K562 (cell line): ENCODE data around the gene TAF4. TPM values are rescaled to one million over a fixed set of nuclear protein-coding genes. Genes with fewer than 3 reads are reported as not detected.

Source experiments
- ATAC-seq: fragments of 200-7000 bp; cut with Tn5 transposase; 3 replicates; pipeline ENCODE4 v1.9.1; 2020; ENCODE audit warnings: moderate library complexity
- BruUV-seq: library from RNA; stranded (reverse); fragments of 400-500 nt; replicated peaks from 2 replicates; lab custom pipeline; 2021; lab: Mats Ljungman, UMichigan
- CTCF ChIA-PET: fragments of 300-600 bp; formaldehyde crosslinking; extraction: SDS; loops from one replicate; lab custom pipeline; 2021; ENCODE audit warnings: low intra/inter-chr PET ratio; lab: Yijun Ruan, JAX
- POLR2A ChIA-PET: fragments of 300-600, 350-650 bp; sonication (Branson Sonifier 250); formaldehyde crosslinking; extraction: SDS; loops from one replicate; lab custom pipeline; 2021; ENCODE audit warnings: antibody characterized with exemption, inconsistent platforms; lab: Yijun Ruan, JAX
- DNase-seq, 4 experiments: peaks; one replicate each; pipeline versions ENCODE4 v3.0.0 to v3.0.0-alpha.2; 2011 to 2018; ENCODE audit warnings: low spot score in 3 of 4, mixed read lengths in 3 of 4; ENCODE audit errors: extremely low read depth in 1 of 4
- FAIRE-seq: peaks from 2 replicates; lab custom pipeline; 2011; peaks lifted over from hg19 to GRCh38; lab: Jason Lieb, UNC
- H2AFZ ChIP-seq: 2 replicates; pipeline ENCODE4 v1.6.0; 2011; ENCODE audit warnings: low read depth, low read length, control low read depth, inconsistent platforms
- H3K27ac ChIP-seq: fragments of 200-600 bp; 3 replicates; pipeline ENCODE4 v1.8.0; 2011; ENCODE audit warnings: low read depth, mild to moderate bottlenecking, control low read depth, inconsistent platforms, low read length, moderate library complexity, mixed read lengths; ENCODE audit errors: extremely low read depth
- H3K27me3 ChIP-seq, 2 experiments: fragments of 300-600 bp in 1 of 2; 2 replicates in 1 of 2; 3 replicates in 1 of 2; pipeline versions ENCODE4 v1.6.0 to v1.8.0; 2011; ENCODE audit warnings: inconsistent platforms in 2 of 2, low read length in 2 of 2, mild to moderate bottlenecking in 1 of 2, mixed read lengths in 1 of 2, moderate library complexity in 1 of 2; ENCODE audit not compliant: control insufficient read depth in 2 of 2, insufficient read depth in 2 of 2
- H3K36me3 ChIP-seq: fragments of 300-600 bp; 3 replicates; pipeline ENCODE4 v1.8.0; 2011; ENCODE audit warnings: mild to moderate bottlenecking, low read length, inconsistent platforms; ENCODE audit not compliant: control insufficient read depth, insufficient read depth
- H3K4me1 ChIP-seq, 2 experiments: fragments of 200-600 bp in 1 of 2; replicated peaks in 1 of 2; 2 replicates in 1 of 2; 3 replicates in 1 of 2; pipeline versions ENCODE4 v1.5.1 to v1.8.0; 2011; ENCODE audit warnings: inconsistent platforms in 2 of 2, low read length in 2 of 2, mild to moderate bottlenecking in 1 of 2, mixed read lengths in 1 of 2, moderate library complexity in 1 of 2; ENCODE audit not compliant: control insufficient read depth in 2 of 2, insufficient read depth in 2 of 2
- H3K4me2 ChIP-seq: 2 replicates; pipeline ENCODE4 v1.6.1; 2011; ENCODE audit warnings: low read length, control low read depth, inconsistent platforms, mixed read lengths; ENCODE audit not compliant: insufficient read depth
- H3K4me3 ChIP-seq: fragments of 200-600 bp; sonication (generic), shearing (Covaris generic); 2 replicates; pipeline ENCODE4 v1.5.1; 2016; ENCODE audit warnings: control low read depth, inconsistent platforms
- H3K79me2 ChIP-seq: fragments of 200-600 bp; 3 replicates; pipeline ENCODE4 v1.8.0; 2011; ENCODE audit warnings: low read length, inconsistent platforms; ENCODE audit not compliant: control insufficient read depth, insufficient read depth
- H3K9ac ChIP-seq, 2 experiments: 2 replicates each; pipeline versions ENCODE4 v1.6.0 to v1.6.1; 2011; ENCODE audit warnings: low read depth in 2 of 2, low read length in 2 of 2, control low read depth in 1 of 2, inconsistent platforms in 1 of 2, mild to moderate bottlenecking in 1 of 2, mixed read lengths in 1 of 2; ENCODE audit not compliant: insufficient read depth in 1 of 2
- H3K9me1 ChIP-seq: one replicate; pipeline ENCODE4 v1.6.0; 2011; ENCODE audit warnings: inconsistent platforms, mild to moderate bottlenecking, low read length, moderate library complexity; ENCODE audit not compliant: control insufficient read depth, insufficient read depth
- H3K9me3 ChIP-seq: replicated peaks from 2 replicates; pipeline ENCODE4 v1.5.1; 2011; ENCODE audit warnings: low read depth, low read length, inconsistent platforms; ENCODE audit not compliant: control insufficient read depth, insufficient read depth
- H4K20me1 ChIP-seq: replicated peaks from 2 replicates; pipeline ENCODE4 v1.6.1; 2011; ENCODE audit warnings: low read length, inconsistent platforms, mixed read lengths; ENCODE audit not compliant: control insufficient read depth, insufficient read depth
- CC2D1A ChIP-seq: fragments of 450-650 bp; IDR thresholded peaks from 2 replicates; pipeline ENCODE4 v1.6.1; 2017; ENCODE audit warnings: mild to moderate bottlenecking
- CREB3L1 ChIP-seq: fragments of 450-650 bp; IDR thresholded peaks from 2 replicates; pipeline ENCODE4 v1.6.1; 2014; ENCODE audit warnings: low read depth, mild to moderate bottlenecking, moderate library complexity, borderline replicate concordance
- E2F4 ChIP-seq: sonication (generic); formaldehyde crosslinking; IDR thresholded peaks from 2 replicates; pipeline ENCODE4 v1.8.0; 2022; ENCODE audit warnings: mild to moderate bottlenecking, low read depth, missing genetic modification reagents
- FOXJ2 ChIP-seq: fragments of 200-800 bp; sonication (Bioruptor generic); IDR thresholded peaks from 2 replicates; pipeline ENCODE4 v1.6.1; 2016; ENCODE audit warnings: missing genetic modification characterization, missing compliant biosample characterization
- FUS ChIP-seq: fragments of 200-400 bp; formaldehyde crosslinking; optimal IDR thresholded peaks from 2 replicates; pipeline ENCODE3; 2017; ENCODE audit warnings: low read depth, low read length
- GATA2 ChIP-seq: sonication (generic); formaldehyde crosslinking; IDR thresholded peaks from 2 replicates; pipeline ENCODE4 v1.4.0; 2020; ENCODE audit warnings: mild to moderate bottlenecking, missing genetic modification reagents
- HDAC6 ChIP-seq: IDR thresholded peaks from 2 replicates; pipeline ENCODE4 v1.6.1; 2012; ENCODE audit warnings: low read depth, mild to moderate bottlenecking, control low read depth, inconsistent platforms, low read length, moderate library complexity
- MECOM ChIP-seq: fragments of 250-450 bp; sonication (Bioruptor Pico); IDR thresholded peaks from 2 replicates; pipeline ENCODE4 v1.8.0; 2022; ENCODE audit warnings: inconsistent platforms
- NBN ChIP-seq: fragments of 450-650 bp; IDR thresholded peaks from 2 replicates; pipeline ENCODE4 v1.6.1; 2016; ENCODE audit warnings: low read depth, mild to moderate bottlenecking
- NFE2L1 ChIP-seq: fragments of 450-650 bp; IDR thresholded peaks from 2 replicates; pipeline ENCODE4 v1.6.1; 2016; ENCODE audit warnings: missing genetic modification characterization, low read depth, mild to moderate bottlenecking, missing compliant biosample characterization, moderate library complexity, borderline replicate concordance
- PHF20 ChIP-seq: fragments of 450-650 bp; IDR thresholded peaks from 2 replicates; pipeline ENCODE4 v1.6.1; 2018; ENCODE audit not compliant: partially characterized antibody
- SMC3 ChIP-seq: conservative IDR thresholded peaks from 2 replicates; pipeline ENCODE4 v1.6.1; 2011; ENCODE audit warnings: low read depth, low read length, improper control_type of control experiment; ENCODE audit not compliant: insufficient read depth
- SNRNP70 ChIP-seq: fragments of 200-400 bp; formaldehyde crosslinking; optimal IDR thresholded peaks from 2 replicates; pipeline ENCODE3; 2017; ENCODE audit warnings: low read depth, low read length
- ZNF134 ChIP-seq: fragments of 250-450 bp; sonication (Bioruptor Pico); conservative IDR thresholded peaks from 2 replicates; pipeline ENCODE4 v1.4.0; 2020
- ZSCAN32 ChIP-seq: fragments of 450-650 bp; formaldehyde crosslinking; IDR thresholded peaks from 2 replicates; pipeline ENCODE4 v1.4.0; 2020; ENCODE audit warnings: mild to moderate bottlenecking, moderate library complexity
- WGBS: fragments of 100-300 bp; shearing (Covaris generic); methylation state at CpG from one replicate; pipeline ENCODE4 v1.1.6; 2016; ENCODE audit warnings: low coverage, mixed read lengths; ENCODE audit not compliant: insufficient coverage; ENCODE audit errors: missing lambda C conversion rate; 5-methylcytosine and 5-hydroxymethylcytosine counted together
- in situ Hi-C: fragments of 300-500 bp; cut with MboI; formaldehyde crosslinking; loops from 4 replicates; pipeline ENCODE4 v1.15.0; 2018; ENCODE audit warnings: inconsistent platforms, mixed read lengths
- intact Hi-C: fragments of 100-400 bp; cut with micrococcal nuclease; formaldehyde crosslinking; loops from 2 replicates; pipeline ENCODE4 v1.14.2; 2022
- polyA plus RNA-seq, 8 experiments: library from polyadenylated mRNA; depleted of rRNA in 4 of 8; stranded (reverse) in 5 of 8; unstranded in 3 of 8; fragments of >200 nt; fragmentation: Nextera tagmentation in 2 of 8; fragmentation: Illumina TruSeq in 1 of 8; extraction: Ambion mirVana in 2 of 8; extraction: Trizol in 1 of 8; gene quantifications; 2 replicates each; pipeline versions ENCODE4 v1.2.1 to v1.2.3, GENCODE V29; 2011 to 2014; ENCODE audit warnings: inconsistent platforms in 1 of 8, missing spikeins in 1 of 8
- total RNA-seq, 7 experiments: library from RNA; depleted of rRNA in 6 of 7; stranded (reverse); fragments of >200 nt in 6 of 7; fragmentation: Illumina TruSeq in 2 of 7; extraction: Trizol in 2 of 7; gene quantifications; 2 replicates each; pipeline versions ENCODE4 v1.2.1 to v1.2.3, GENCODE V29; 2011 to 2021; ENCODE audit warnings: low replicate concordance in 1 of 7

The TAF4 gene
- total and polyA plus RNA-seq, 9 of the 15 experiments (the other 6 are each of a cell fraction or from before 2014, with no cell fraction given) = 0.44 to 28.3 (median 5.6) TPM

- Histone ChIP-seq H3K9me3 (no peaks in the 10 kb centered on the region), H3K4me3 (no peak overlapping the region), H2AFZ (no peak overlapping the region), H3K4me1 (peaks cover 0 to 31% of the 10 kb centered on the region in 2 experiments; a peak in 2 of 5 replicates), H3K79me2 (peaks cover 47% of the 10 kb centered on the region), H3K4me2 (no peak overlapping the region), H3K36me3 (peaks cover 44% of the 10 kb centered on the region), H3K9ac (no peak overlapping the region; a peak in 1 of 4 replicates), H3K27me3 (no peaks in the 10 kb centered on the region)
- intact Hi-C loops (loop anchor here (5.0 kb wide), 2 partner anchors 128 to 143 kb away; partner anchors contain the start of genes PSMA7 and SS18L1), in situ Hi-C loops (no loop called here)
- 92% methylated on average over 10 of the region's 12 CpGs for WGBS
- no TSS peak for BruUV-seq
- ATAC-seq = no peak
- ChIA-PET POLR2A (no interaction called here), CTCF (no interaction called here)
- DNase-seq = no peak
- TF ChIP-seq FOXJ2 (no peak), SNRNP70 (no peak), PHF20 (no peak)
- TF ChIP-seq, all 486 proteins: peak for 0
- no peaks in the 10 kb centered on the region for H3K9me1 ChIP-seq
- no peak for FAIRE-seq
- no peak overlapping the region for H3K27ac ChIP-seq
- H4K20me1 ChIP-seq = peaks cover 21% of the 10 kb centered on the region; the same call in 1 of the 2 replicates
Observed at GRCh38 chr20:62014488-62014775, 51.2 kb downstream of the TAF4 start.

GRCh38 chr20:62012631-62013030, 53.0 kb downstream of the TAF4 start:
- Histone ChIP-seq H3K27me3 (no peaks in the 10 kb centered on the region), H3K9ac (no peak overlapping the region; a peak in 1 of 4 replicates), H3K79me2 (peaks cover 30% of the 10 kb centered on the region), H3K4me2 (no peak overlapping the region), H3K4me3 (no peak overlapping the region), H3K27ac (no peak overlapping the region), H3K9me3 (no peaks in the 10 kb centered on the region), H4K20me1 (peaks cover 9% of the 10 kb centered on the region; the same call in 1 of the 2 replicates), H3K9me1 (no peaks in the 10 kb centered on the region), H3K36me3 (peaks cover 61% of the 10 kb centered on the region), H2AFZ (no peak overlapping the region), H3K4me1 (peaks cover 0 to 19% of the 10 kb centered on the region in 2 experiments; a peak in 2 of 5 replicates)
- POLR2A ChIA-PET = no interaction called here
- BruUV-seq = no TSS peak
- ATAC-seq (no peak), DNase-seq (no peak), FAIRE-seq (no peak)
- in situ Hi-C loops (no loop called here), intact Hi-C loops (loop anchor here (5.0 kb wide), 2 partner anchors 130 to 145 kb away; partner anchors contain the start of genes PSMA7 and SS18L1)
- WGBS = 92% methylated on average over 12 of the region's 12 CpGs
- CTCF ChIA-PET = interaction anchor here (0.9 kb wide), 1 partner anchor 397 kb away, joined by 3 read pairs; no protein-coding TSS in a partner anchor
- TF ChIP-seq HDAC6 = no peak
- no peak for TF ChIP-seq ZSCAN32 (CRISPR knock-in tag)
- TF ChIP-seq CREB3L1 = no peak
- TF ChIP-seq FUS = no peak
- no peak for TF ChIP-seq E2F4
- no peak for TF ChIP-seq MECOM
- TF ChIP-seq CC2D1A = no peak
- no peak for TF ChIP-seq NFE2L1
- TF ChIP-seq ZNF134 (CRISPR knock-in tag) = no peak
- no peak for TF ChIP-seq GATA2
- no peak for TF ChIP-seq NBN
- no peak for TF ChIP-seq SMC3
